H1 (cell line): ENCODE results near the gene KMT5B.

ENCODE experiments used
- CTCF ChIP-seq, 3 experiments: IDR thresholded peaks; 1 replicate in 2 of 3; 2 replicates in 1 of 3; pipeline versions ENCODE4 v1.5.1 to v1.6.1; 2011; ENCODE audit warnings: low read length in 3 of 3, mild to moderate bottlenecking in 3 of 3, inconsistent platforms in 2 of 3, low read depth in 1 of 3, moderate library complexity in 1 of 3; ENCODE audit not compliant: insufficient read depth in 1 of 3; ENCODE audit errors: control extremely low read depth in 1 of 3
- POLR2AphosphoS5 ChIP-seq: IDR thresholded peaks from 2 replicates; pipeline ENCODE4 v1.6.1; 2011; ENCODE audit warnings: low read depth, low read length

GRCh38 chr11:68142028-68142412 is 71.1 kb downstream of the KMT5B start:
- TF ChIP-seq CTCF (IDR thresholded peaks at IDR 0.05; ENCODE audit: control extremely low read depth in 1 of 3, insufficient read depth in 1 of 3, low read depth in 1 of 3, low read length in 3 of 3) (no peak), POLR2AphosphoS5 (no peak)
